22Rv1 (cell line): ENCODE measurements around the gene CCR5.

Experiments
- H3K27ac ChIP-seq: fragments of 450-650 bp; 2 replicates; pipeline ENCODE4 v1.5.1; 2017
- ZFX ChIP-seq: fragments of 450-650 bp; IDR thresholded peaks from 2 replicates; pipeline ENCODE4 v1.6.1; 2017; ENCODE audit warnings: antibody characterized with exemption, borderline replicate concordance
- TF ChIP-seq, protein P1 (sequence below): fragments of 450-650 bp; IDR thresholded peaks from 2 replicates; pipeline ENCODE4 v1.5.1; 2017; ENCODE audit warnings: mild to moderate bottlenecking

The CCR5 gene

DNA sequence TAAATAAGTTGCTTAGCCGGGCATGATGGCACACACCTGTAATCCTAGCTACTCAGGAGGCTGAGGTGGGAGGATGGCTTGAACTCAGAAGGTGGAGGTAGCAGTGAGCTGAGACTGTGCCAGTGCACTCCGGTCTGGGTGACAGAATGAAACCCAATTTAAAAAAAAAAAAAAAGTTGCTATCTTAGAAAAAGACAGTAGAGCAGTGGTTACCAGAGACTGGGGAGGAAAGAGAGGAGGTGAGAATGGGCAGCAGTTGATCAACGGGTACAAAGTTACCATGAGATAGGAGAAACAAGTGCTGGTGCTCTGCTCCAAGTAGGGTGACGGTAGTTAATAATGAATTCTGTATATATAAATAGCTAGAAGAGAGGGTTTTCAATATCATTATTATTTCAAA lies 17.7 kb upstream of the CCR5 start:
- no peak for TF ChIP-seq ZFX
- no peak overlapping the region for H3K27ac ChIP-seq

DNA sequence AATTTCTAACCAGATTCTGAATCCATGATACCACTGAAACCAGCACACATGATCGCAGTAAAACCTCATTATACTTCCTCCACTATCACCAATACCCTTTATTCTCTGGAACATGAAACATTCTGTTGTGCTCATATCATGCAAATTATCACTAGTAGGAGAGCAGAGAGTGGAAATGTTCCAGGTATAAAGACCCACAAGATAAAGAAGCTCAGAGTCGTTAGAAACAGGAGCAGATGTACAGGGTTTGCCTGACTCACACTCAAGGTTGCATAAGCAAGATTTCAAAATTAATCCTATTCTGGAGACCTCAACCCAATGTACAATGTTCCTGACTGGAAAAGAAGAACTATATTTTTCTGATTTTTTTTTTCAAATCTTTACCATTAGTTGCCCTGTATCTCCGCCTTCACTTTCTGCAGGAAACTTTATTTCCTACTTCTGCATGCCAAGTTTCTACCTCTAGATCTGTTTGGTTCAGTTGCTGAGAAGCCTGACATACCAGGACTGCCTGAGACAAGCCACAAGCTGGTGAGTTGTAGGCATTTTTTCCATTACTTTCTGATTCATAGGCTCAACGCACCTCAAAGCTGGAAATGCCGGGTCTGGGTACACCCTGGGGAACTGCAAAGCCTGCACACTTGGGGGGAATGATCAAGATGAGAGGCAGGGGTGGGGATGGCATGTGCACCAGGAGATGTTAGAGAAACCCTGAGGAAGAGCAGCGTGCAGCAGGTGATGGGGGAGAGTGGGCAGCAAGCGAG lies 16.9 kb upstream of the CCR5 start, which contains the start of gene CCR2:
Gene CCR2 (plus strand): TSS at position 465 of the 764 bp plus-strand sequence. CDS start 3,417 bp downstream, outside the sequence.
- no peak within 1 kb of the TSS for H3K27ac ChIP-seq
- no peak for TF ChIP-seq ZFX
- TF ChIP-seq, protein P1, sequence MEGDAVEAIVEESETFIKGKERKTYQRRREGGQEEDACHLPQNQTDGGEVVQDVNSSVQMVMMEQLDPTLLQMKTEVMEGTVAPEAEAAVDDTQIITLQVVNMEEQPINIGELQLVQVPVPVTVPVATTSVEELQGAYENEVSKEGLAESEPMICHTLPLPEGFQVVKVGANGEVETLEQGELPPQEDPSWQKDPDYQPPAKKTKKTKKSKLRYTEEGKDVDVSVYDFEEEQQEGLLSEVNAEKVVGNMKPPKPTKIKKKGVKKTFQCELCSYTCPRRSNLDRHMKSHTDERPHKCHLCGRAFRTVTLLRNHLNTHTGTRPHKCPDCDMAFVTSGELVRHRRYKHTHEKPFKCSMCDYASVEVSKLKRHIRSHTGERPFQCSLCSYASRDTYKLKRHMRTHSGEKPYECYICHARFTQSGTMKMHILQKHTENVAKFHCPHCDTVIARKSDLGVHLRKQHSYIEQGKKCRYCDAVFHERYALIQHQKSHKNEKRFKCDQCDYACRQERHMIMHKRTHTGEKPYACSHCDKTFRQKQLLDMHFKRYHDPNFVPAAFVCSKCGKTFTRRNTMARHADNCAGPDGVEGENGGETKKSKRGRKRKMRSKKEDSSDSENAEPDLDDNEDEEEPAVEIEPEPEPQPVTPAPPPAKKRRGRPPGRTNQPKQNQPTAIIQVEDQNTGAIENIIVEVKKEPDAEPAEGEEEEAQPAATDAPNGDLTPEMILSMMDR, result no peak

DNA sequence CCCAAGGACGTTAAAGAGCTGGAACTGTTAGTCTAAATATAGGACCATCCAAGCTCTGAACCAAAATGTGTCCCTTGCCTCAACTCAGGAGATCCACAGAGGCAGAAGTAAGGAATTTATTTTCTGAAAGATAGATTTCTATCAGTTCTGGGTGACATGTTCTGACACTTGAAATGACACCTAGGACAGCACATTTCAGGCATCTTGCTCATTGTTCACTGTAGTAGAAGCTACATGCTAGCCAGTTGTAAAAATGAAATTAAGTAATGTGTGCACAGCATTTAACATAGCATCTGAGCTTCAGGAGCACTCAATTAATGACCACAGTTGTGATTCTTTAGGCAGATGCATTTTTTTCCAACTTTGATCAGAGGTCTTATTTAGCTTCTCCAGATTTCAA lies 16.3 kb upstream of the CCR5 start:
- TF ChIP-seq, protein P1, result no peak
- no peak for TF ChIP-seq ZFX
- H3K27ac ChIP-seq, result no peak overlapping the region

DNA sequence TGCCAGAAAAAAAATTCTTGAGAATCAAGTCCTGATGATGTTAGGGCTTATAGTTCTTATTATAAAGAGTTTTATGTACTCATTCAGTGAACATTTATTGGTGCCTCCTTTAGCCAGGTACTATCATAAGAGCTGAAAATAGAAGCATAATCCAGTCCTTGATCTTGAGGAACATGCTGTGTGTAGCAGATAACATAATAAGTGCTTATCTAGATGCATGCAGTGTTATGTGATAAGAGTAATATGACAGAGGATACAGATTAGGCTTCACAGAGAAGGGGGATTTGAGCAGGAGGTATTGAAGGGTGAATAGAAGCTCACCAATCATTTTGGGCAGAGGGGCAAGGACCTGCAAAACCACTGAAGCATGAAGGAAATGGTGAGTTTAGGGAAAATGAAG lies 15.8 kb upstream of the CCR5 start:
- no peak overlapping the region for H3K27ac ChIP-seq
- TF ChIP-seq, protein P1, result no peak
- no peak for TF ChIP-seq ZFX

DNA sequence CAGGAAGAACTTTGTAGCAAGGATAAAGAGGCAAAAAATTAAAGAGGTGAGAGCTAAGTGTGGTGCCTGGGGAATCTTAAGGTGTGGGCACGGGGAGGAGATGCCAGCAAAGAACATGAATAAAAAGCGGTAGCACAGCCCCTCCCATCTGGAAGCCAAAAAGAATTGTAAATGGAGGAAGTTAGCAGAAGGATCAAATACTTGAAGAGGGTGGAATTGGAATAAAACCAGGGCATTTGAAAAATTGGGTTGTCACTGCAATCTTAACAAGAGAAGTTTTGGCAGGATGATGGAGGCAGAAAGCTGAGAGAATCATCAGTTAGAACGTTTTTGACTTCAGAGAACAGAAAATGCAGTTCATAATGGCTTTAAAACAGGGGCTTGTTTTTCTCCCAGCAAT lies 14.5 kb upstream of the CCR5 start:
- TF ChIP-seq, protein P1, result no peak
- no peak for TF ChIP-seq ZFX
- no peak overlapping the region for H3K27ac ChIP-seq

DNA sequence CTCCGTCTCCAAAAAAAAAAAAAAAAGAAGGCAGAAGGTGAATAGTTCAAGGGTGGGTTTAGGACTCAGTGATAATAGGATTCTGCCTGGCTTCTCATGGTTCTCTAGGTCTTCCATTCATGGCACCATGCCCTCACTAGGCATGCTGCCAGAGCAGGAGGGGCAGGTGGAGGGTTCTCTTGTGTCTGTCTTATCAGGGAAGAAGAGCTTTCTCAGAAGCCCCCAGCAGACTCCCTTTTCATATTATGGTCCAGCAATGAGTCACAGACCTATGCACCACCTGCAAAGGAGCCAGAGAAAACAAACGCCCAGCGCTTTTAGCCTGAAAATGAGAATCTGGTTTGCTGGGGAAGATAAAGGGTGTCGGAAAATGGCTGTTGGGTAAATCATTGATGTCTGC lies 13.8 kb upstream of the CCR5 start:
- no peak overlapping the region for H3K27ac ChIP-seq
- TF ChIP-seq, protein P1, result no peak
- TF ChIP-seq ZFX, result no peak

DNA sequence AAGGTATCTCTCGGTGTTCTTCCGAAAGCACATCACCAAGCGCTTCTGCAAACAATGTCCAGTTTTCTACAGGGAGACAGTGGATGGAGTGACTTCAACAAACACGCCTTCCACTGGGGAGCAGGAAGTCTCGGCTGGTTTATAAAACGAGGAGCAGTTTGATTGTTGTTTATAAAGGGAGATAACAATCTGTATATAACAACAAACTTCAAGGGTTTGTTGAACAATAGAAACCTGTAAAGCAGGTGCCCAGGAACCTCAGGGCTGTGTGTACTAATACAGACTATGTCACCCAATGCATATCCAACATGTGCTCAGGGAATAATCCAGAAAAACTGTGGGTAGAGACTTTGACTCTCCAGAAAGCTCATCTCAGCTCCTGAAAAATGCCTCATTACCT lies 12.3 kb upstream of the CCR5 start:
- no peak overlapping the region for H3K27ac ChIP-seq
- TF ChIP-seq, protein P1, result no peak

DNA sequence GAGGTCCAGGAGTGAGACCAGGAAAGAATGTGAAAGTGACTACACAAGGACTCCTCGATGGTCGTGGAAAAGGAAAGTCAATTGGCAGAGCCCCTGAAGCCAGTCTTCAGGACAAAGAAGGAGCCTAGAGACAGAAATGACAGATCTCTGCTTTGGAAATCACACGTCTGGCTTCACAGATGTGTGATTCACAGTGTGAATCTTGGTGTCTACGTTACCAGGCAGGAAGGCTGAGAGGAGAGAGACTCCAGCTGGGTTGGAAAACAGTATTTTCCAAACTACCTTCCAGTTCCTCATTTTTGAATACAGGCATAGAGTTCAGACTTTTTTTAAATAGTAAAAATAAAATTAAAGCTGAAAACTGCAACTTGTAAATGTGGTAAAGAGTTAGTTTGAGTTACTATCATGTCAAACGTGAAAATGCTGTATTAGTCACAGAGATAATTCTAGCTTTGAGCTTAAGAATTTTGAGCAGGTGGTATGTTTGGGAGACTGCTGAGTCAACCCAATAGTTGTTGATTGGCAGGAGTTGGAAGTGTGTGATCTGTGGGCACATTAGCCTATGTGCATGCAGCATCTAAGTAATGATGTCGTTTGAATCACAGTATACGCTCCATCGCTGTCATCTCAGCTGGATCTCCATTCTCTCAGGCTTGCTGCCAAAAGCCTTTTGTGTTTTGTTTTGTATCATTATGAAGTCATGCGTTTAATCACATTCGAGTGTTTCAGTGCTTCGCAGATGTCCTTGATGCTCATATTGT lies 10.8 kb upstream of the CCR5 start:
- no peak for TF ChIP-seq ZFX
- TF ChIP-seq, protein P1, result no peak
- H3K27ac ChIP-seq, result no peak overlapping the region
